Measurements from ENCODE around the gene IQSEC1.

Gene IQSEC1

DNA sequence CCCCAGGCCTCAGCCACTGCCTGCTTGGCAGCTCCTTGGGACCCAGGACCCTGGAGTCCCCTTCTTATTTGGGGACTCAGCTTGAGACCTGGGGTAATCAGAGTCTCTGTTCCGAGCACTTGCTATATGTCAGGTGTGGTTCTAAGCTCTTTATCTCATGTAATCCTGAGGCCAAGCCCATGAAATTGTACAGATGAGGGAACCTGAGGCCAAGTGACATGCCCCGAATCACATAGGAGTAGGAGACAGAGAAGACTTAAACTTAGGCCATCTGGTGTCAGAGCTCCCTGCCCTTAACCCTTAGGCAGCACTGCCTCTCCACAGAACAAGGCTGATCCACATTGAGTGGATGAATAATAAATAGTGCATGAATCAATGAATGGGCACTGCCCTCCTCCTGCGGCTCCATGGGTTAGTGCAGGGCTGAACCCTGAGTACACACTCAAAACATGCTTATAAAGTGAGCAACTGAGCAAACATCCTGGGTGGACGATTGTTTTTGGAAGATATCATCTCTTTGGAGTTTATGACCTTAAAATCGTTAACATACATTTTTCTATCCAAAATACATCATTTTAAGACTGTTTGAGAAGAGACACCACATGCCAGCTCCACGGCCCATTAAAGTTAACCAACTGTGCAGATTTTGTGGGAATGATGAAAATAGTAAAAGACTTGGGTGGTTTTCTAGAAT lies 33.2 kb upstream of the IQSEC1 start:
- no peaks in the 10 kb centered on the region for H3K27me3 ChIP-seq (replicated peaks; ENCODE audit: control insufficient read depth, insufficient read depth, low read length, poor library complexity, severe bottlenecking)
- H3K4me3 ChIP-seq (ENCODE audit: insufficient read depth, low read depth, low read length, poor library complexity, severe bottlenecking): no peak overlapping the region
- no peaks in the 10 kb centered on the region for H3K9me3 ChIP-seq (ENCODE audit: control insufficient read depth, low read length)
- no peaks in the 10 kb centered on the region for H3K36me3 ChIP-seq (ENCODE audit: control insufficient read depth, insufficient read depth, low read length)
- H3K27ac ChIP-seq (ENCODE audit: insufficient read depth, low read length, poor library complexity, severe bottlenecking): no peak overlapping the region
- H3K4me1 ChIP-seq (ENCODE audit: control insufficient read depth, insufficient read depth, low read length, poor library complexity, severe bottlenecking): no peaks in the 10 kb centered on the region
- no peak for DNase-seq

DNA sequence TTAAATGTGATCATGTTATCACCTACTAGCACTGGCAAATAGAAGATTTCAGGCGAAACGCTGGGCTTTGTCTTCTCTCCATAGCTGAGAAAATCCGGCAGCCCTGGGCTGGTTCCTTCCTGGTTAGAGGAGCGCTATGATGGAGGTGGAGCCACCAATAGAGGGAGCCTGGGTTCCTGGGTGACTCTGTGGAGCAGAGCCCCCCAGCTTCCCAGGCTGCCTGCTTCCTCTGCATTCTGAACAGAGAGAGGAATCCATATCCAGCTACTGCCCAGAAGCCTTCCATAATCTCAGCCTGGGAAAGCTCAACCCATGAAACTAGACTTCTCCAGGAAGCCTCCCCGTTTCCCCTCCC lies 32.6 kb upstream of the IQSEC1 start:
- Histone ChIP-seq H3K4me1 (ENCODE audit: control insufficient read depth, insufficient read depth, low read length, poor library complexity, severe bottlenecking) (no peaks in the 10 kb centered on the region), H3K36me3 (ENCODE audit: control insufficient read depth, insufficient read depth, low read length) (no peaks in the 10 kb centered on the region), H3K9me3 (ENCODE audit: control insufficient read depth, low read length) (no peaks in the 10 kb centered on the region), H3K27ac (ENCODE audit: insufficient read depth, low read length, poor library complexity, severe bottlenecking) (no peak overlapping the region), H3K4me3 (ENCODE audit: insufficient read depth, low read depth, low read length, poor library complexity, severe bottlenecking) (no peak overlapping the region), H3K27me3 (replicated peaks; ENCODE audit: control insufficient read depth, insufficient read depth, low read length, poor library complexity, severe bottlenecking) (no peaks in the 10 kb centered on the region)
- no peak for DNase-seq

DNA sequence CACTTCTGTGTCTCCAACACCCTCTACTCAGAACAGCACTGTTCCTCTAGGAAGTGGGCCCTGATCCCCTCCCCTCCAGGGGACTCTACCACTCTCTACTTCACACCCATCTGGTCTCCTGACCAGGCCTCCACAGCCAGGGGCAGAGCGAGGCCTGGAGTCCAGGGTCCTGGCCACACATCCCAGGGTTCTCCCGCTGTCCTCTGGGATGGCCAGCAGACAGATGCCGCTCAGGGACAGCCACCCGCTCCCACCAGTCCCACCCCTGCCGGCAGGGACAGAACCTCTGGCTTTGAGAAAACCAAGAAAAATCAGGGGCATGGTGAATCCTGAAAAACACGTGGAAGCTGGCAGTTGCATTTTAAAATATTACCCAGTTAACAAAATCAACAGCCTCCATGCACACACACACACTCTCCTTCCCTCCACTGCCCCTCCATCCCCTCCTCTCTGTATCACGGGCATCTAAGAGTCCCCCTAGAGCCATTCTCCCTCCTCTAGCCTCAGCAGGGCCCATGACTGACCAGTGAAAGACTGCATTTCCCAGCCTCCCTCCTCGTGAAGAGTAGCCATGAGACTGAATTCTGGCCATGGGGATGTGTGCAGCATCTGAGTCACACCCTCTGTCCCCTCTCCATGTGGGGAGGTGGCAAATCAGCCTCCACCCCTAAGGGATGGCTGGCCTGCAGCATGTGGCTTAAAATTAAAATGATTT lies 32.1 kb upstream of the IQSEC1 start:
- DNase-seq: no peak
- H3K36me3 ChIP-seq (ENCODE audit: control insufficient read depth, insufficient read depth, low read length): no peaks in the 10 kb centered on the region
- no peak overlapping the region for H3K4me3 ChIP-seq (ENCODE audit: insufficient read depth, low read depth, low read length, poor library complexity, severe bottlenecking)
- no peak overlapping the region for H3K27ac ChIP-seq (ENCODE audit: insufficient read depth, low read length, poor library complexity, severe bottlenecking)
- no peaks in the 10 kb centered on the region for H3K4me1 ChIP-seq (ENCODE audit: control insufficient read depth, insufficient read depth, low read length, poor library complexity, severe bottlenecking)
- H3K27me3 ChIP-seq (replicated peaks; ENCODE audit: control insufficient read depth, insufficient read depth, low read length, poor library complexity, severe bottlenecking): no peaks in the 10 kb centered on the region
- H3K9me3 ChIP-seq (ENCODE audit: control insufficient read depth, low read length): no peaks in the 10 kb centered on the region

GRCh38 chr3:13104511-13104910 lies 31.3 kb upstream of the IQSEC1 start:
- no peaks in the 10 kb centered on the region for H3K27me3 ChIP-seq (replicated peaks; ENCODE audit: control insufficient read depth, insufficient read depth, low read length, poor library complexity, severe bottlenecking)
- no peaks in the 10 kb centered on the region for H3K9me3 ChIP-seq (ENCODE audit: control insufficient read depth, low read length)
- H3K36me3 ChIP-seq (ENCODE audit: control insufficient read depth, insufficient read depth, low read length): no peaks in the 10 kb centered on the region
- H3K4me1 ChIP-seq (ENCODE audit: control insufficient read depth, insufficient read depth, low read length, poor library complexity, severe bottlenecking): no peaks in the 10 kb centered on the region
- no peak for DNase-seq
- no peak overlapping the region for H3K4me3 ChIP-seq (ENCODE audit: insufficient read depth, low read depth, low read length, poor library complexity, severe bottlenecking)
- no peak overlapping the region for H3K27ac ChIP-seq (ENCODE audit: insufficient read depth, low read length, poor library complexity, severe bottlenecking)

- Histone ChIP-seq H3K9me3 (ENCODE audit: control insufficient read depth, low read length) (no peaks in the 10 kb centered on the region), H3K27me3 (replicated peaks; ENCODE audit: control insufficient read depth, insufficient read depth, low read length, poor library complexity, severe bottlenecking) (no peaks in the 10 kb centered on the region), H3K36me3 (ENCODE audit: control insufficient read depth, insufficient read depth, low read length) (no peaks in the 10 kb centered on the region), H3K27ac (ENCODE audit: insufficient read depth, low read length, poor library complexity, severe bottlenecking) (no peak overlapping the region), H3K4me3 (ENCODE audit: insufficient read depth, low read depth, low read length, poor library complexity, severe bottlenecking) (no peak overlapping the region), H3K4me1 (ENCODE audit: control insufficient read depth, insufficient read depth, low read length, poor library complexity, severe bottlenecking) (no peaks in the 10 kb centered on the region)
- no peak for DNase-seq
These were observed 30.3 kb upstream of the IQSEC1 start for GRCh38 chr3:13103416-13104058.

GRCh38 chr3:13102386-13103345 lies 29.4 kb upstream of the IQSEC1 start:
- no peaks in the 10 kb centered on the region for H3K36me3 ChIP-seq (ENCODE audit: control insufficient read depth, insufficient read depth, low read length)
- H3K27ac ChIP-seq (ENCODE audit: insufficient read depth, low read length, poor library complexity, severe bottlenecking): no peak overlapping the region
- no peak for DNase-seq
- no peaks in the 10 kb centered on the region for H3K9me3 ChIP-seq (ENCODE audit: control insufficient read depth, low read length)
- H3K4me3 ChIP-seq (ENCODE audit: insufficient read depth, low read depth, low read length, poor library complexity, severe bottlenecking): no peak overlapping the region
- H3K4me1 ChIP-seq (ENCODE audit: control insufficient read depth, insufficient read depth, low read length, poor library complexity, severe bottlenecking): no peaks in the 10 kb centered on the region
- H3K27me3 ChIP-seq (replicated peaks; ENCODE audit: control insufficient read depth, insufficient read depth, low read length, poor library complexity, severe bottlenecking): no peaks in the 10 kb centered on the region

DNA sequence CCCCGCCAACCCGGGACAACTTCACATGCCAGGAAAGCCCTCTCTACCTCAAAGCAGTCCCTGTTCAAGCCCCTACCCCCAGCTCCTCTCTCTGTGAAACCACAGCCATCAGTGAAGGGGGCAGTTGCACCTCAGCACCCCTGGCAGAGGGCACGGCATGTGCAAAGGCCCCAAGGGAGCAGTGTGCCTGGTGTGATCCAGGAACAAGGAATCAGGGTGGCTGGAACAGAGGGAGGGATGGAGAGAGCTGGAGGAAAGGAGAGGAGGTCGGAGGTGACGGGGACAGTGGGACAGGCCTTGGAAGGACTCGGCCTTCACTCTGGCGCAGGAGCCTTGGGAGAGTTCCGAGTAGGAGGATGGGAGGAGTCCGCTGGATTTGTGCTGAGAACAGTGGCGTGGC lies 26.5 kb upstream of the IQSEC1 start:
- Histone ChIP-seq H3K4me1 (ENCODE audit: control insufficient read depth, insufficient read depth, low read length, poor library complexity, severe bottlenecking) (no peaks in the 10 kb centered on the region), H3K27me3 (replicated peaks; ENCODE audit: control insufficient read depth, insufficient read depth, low read length, poor library complexity, severe bottlenecking) (no peaks in the 10 kb centered on the region), H3K9me3 (ENCODE audit: control insufficient read depth, low read length) (no peaks in the 10 kb centered on the region), H3K4me3 (ENCODE audit: insufficient read depth, low read depth, low read length, poor library complexity, severe bottlenecking) (no peak overlapping the region), H3K27ac (ENCODE audit: insufficient read depth, low read length, poor library complexity, severe bottlenecking) (no peak overlapping the region), H3K36me3 (ENCODE audit: control insufficient read depth, insufficient read depth, low read length) (no peaks in the 10 kb centered on the region)
- no peak for DNase-seq

DNA sequence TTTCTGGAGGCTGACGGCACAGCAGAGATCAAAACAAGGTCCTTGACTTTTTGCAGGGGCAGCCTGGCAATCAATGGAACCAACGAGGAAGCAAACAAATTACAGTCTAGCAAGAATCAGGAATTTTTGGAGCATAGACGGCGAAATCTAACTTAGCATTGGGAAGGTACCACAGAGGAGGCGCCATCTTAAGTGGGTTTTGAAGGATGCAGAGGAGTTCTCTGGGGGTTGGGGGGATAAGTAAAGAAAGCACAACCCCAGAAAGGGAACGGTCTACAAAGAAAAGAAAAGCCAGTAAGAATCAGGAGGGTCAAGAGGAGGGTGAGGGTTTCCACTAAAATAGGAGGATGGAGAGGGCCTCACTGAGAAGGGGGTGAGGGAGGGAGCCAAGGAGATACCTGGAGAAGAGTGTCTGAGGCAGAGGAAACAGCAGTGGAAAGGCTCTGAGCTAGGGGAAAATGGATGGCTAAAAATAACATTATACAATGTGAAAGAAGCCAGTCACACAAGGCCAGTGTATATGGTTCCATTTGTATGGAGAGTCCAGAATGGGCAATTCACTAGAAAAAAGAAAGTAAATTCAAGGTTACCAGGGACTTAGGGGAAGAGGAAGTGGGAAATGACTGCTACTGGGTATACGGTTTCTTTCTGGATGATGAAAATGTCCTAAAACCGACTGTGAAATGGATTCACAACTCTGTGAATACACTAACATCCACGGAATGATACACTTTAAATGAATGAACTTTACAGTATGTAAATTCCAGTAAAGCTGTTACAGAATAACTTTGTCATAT lies 25.2 kb upstream of the IQSEC1 start:
- no peaks in the 10 kb centered on the region for H3K9me3 ChIP-seq (ENCODE audit: control insufficient read depth, low read length)
- no peak overlapping the region for H3K27ac ChIP-seq (ENCODE audit: insufficient read depth, low read length, poor library complexity, severe bottlenecking)
- DNase-seq: no peak
- no peaks in the 10 kb centered on the region for H3K36me3 ChIP-seq (ENCODE audit: control insufficient read depth, insufficient read depth, low read length)
- no peaks in the 10 kb centered on the region for H3K27me3 ChIP-seq (replicated peaks; ENCODE audit: control insufficient read depth, insufficient read depth, low read length, poor library complexity, severe bottlenecking)
- no peaks in the 10 kb centered on the region for H3K4me1 ChIP-seq (ENCODE audit: control insufficient read depth, insufficient read depth, low read length, poor library complexity, severe bottlenecking)
- no peak overlapping the region for H3K4me3 ChIP-seq (ENCODE audit: insufficient read depth, low read depth, low read length, poor library complexity, severe bottlenecking)

DNA sequence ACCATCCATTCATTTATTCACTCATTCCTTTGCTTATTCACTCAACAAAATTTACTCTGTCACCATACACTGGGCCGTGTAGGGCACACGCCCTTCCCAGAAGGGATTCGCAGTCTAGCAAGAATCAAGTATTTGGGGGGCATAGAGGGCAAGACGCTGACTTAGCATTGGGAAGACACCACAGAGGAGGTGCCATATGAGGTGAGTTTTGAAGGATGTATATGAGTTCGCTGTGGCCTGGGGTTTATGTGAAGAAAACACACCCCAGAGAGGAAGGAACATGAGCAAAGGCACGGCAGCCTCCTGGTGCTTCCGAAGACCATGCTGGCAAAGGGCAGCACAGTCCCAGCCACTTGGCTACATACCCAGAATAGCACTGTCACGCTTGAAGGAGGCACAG lies 23.1 kb upstream of the IQSEC1 start:
- no peak for DNase-seq
- Histone ChIP-seq H3K4me3 (ENCODE audit: insufficient read depth, low read depth, low read length, poor library complexity, severe bottlenecking) (no peak overlapping the region), H3K36me3 (ENCODE audit: control insufficient read depth, insufficient read depth, low read length) (no peaks in the 10 kb centered on the region), H3K9me3 (ENCODE audit: control insufficient read depth, low read length) (no peaks in the 10 kb centered on the region), H3K4me1 (ENCODE audit: control insufficient read depth, insufficient read depth, low read length, poor library complexity, severe bottlenecking) (peaks cover 6% of the 10 kb centered on the region), H3K27ac (ENCODE audit: insufficient read depth, low read length, poor library complexity, severe bottlenecking) (no peak overlapping the region), H3K27me3 (replicated peaks; ENCODE audit: control insufficient read depth, insufficient read depth, low read length, poor library complexity, severe bottlenecking) (no peaks in the 10 kb centered on the region)
